ENCODE results near the gene RHOBTB3.

RHOBTB3 gene

GRCh38 chr5:95760273-95761191, 29.4 kb downstream of the RHOBTB3 start:
- FAIRE-seq (peak; percentile 93), DNase-seq (ENCODE audit: insufficient read length) (peak; percentile 11)
- no peak for TF ChIP-seq POLR2A (IDR thresholded peaks at IDR 0.05; ENCODE audit: low read depth, low read length)
- TF ChIP-seq POLR2AphosphoS5 (IDR thresholded peaks at IDR 0.05; ENCODE audit: low read depth, low read length): no peak
- TF ChIP-seq TAF1 (IDR thresholded peaks at IDR 0.05; ENCODE audit: borderline replicate concordance, low read depth, low read length): no peak

GRCh38 chr5:95761771-95762651, 30.9 kb downstream of the RHOBTB3 start:
- FAIRE-seq (peak; percentile 74), DNase-seq (ENCODE audit: insufficient read length) (no peak)
- no peak for TF ChIP-seq POLR2AphosphoS5 (IDR thresholded peaks at IDR 0.05; ENCODE audit: low read depth, low read length)
- TF ChIP-seq POLR2A (IDR thresholded peaks at IDR 0.05; ENCODE audit: low read depth, low read length): no peak
- TF ChIP-seq TAF1 (IDR thresholded peaks at IDR 0.05; ENCODE audit: borderline replicate concordance, low read depth, low read length): no peak

GRCh38 chr5:95762652-95763041, 31.5 kb downstream of the RHOBTB3 start:
- TF ChIP-seq POLR2AphosphoS5 (IDR thresholded peaks at IDR 0.05; ENCODE audit: low read depth, low read length) (no peak), TAF1 (IDR thresholded peaks at IDR 0.05; ENCODE audit: borderline replicate concordance, low read depth, low read length) (no peak), POLR2A (IDR thresholded peaks at IDR 0.05; ENCODE audit: low read depth, low read length) (no peak)
- DNase-seq (ENCODE audit: insufficient read length) (no peak), FAIRE-seq (no peak)

GRCh38 chr5:95763941-95764340, 32.8 kb downstream of the RHOBTB3 start:
- no peak for TF ChIP-seq TAF1 (IDR thresholded peaks at IDR 0.05; ENCODE audit: borderline replicate concordance, low read depth, low read length)
- no peak for TF ChIP-seq POLR2AphosphoS5 (IDR thresholded peaks at IDR 0.05; ENCODE audit: low read depth, low read length)
- no peak for TF ChIP-seq POLR2A (IDR thresholded peaks at IDR 0.05; ENCODE audit: low read depth, low read length)
- FAIRE-seq (no peak), DNase-seq (ENCODE audit: insufficient read length) (no peak)

- TF ChIP-seq POLR2AphosphoS5 (IDR thresholded peaks at IDR 0.05; ENCODE audit: low read depth, low read length) (no peak), POLR2A (IDR thresholded peaks at IDR 0.05; ENCODE audit: low read depth, low read length) (no peak), TAF1 (IDR thresholded peaks at IDR 0.05; ENCODE audit: borderline replicate concordance, low read depth, low read length) (no peak)
Measured at GRCh38 chr5:95768731-95769130, 37.6 kb downstream of the RHOBTB3 start.

GRCh38 chr5:95770830-95771708, 39.9 kb downstream of the RHOBTB3 start:
- TF ChIP-seq TAF1 (IDR thresholded peaks at IDR 0.05; ENCODE audit: borderline replicate concordance, low read depth, low read length) (no peak), POLR2A (IDR thresholded peaks at IDR 0.05; ENCODE audit: low read depth, low read length) (no peak), POLR2AphosphoS5 (IDR thresholded peaks at IDR 0.05; ENCODE audit: low read depth, low read length) (no peak)
- FAIRE-seq (no peak), DNase-seq (ENCODE audit: insufficient read length) (no peak)

More at GRCh38 chr5:95768731-95769130, 37.6 kb downstream of the RHOBTB3 start:
- FAIRE-seq (peak; percentile 40), DNase-seq (ENCODE audit: insufficient read length) (no peak)

- FAIRE-seq (no peak), DNase-seq (ENCODE audit: insufficient read length) (no peak)
- TF ChIP-seq POLR2AphosphoS5 (IDR thresholded peaks at IDR 0.05; ENCODE audit: low read depth, low read length): no peak
Measured at GRCh38 chr5:95771892-95772291, 40.8 kb downstream of the RHOBTB3 start.

- FAIRE-seq (peak; percentile 17), DNase-seq (ENCODE audit: insufficient read length) (no peak)
- TF ChIP-seq TAF1 (IDR thresholded peaks at IDR 0.05; ENCODE audit: borderline replicate concordance, low read depth, low read length) (no peak), POLR2A (IDR thresholded peaks at IDR 0.05; ENCODE audit: low read depth, low read length) (no peak), POLR2AphosphoS5 (IDR thresholded peaks at IDR 0.05; ENCODE audit: low read depth, low read length) (no peak)
Measured at GRCh38 chr5:95773335-95774059, 42.4 kb downstream of the RHOBTB3 start.

- DNase-seq (ENCODE audit: insufficient read length): no peak
- no peak for FAIRE-seq
- TF ChIP-seq POLR2A (IDR thresholded peaks at IDR 0.05; ENCODE audit: low read depth, low read length) (no peak), TAF1 (IDR thresholded peaks at IDR 0.05; ENCODE audit: borderline replicate concordance, low read depth, low read length) (no peak), POLR2AphosphoS5 (IDR thresholded peaks at IDR 0.05; ENCODE audit: low read depth, low read length) (no peak)
Measured at GRCh38 chr5:95777441-95777840, 46.3 kb downstream of the RHOBTB3 start.

GRCh38 chr5:95778713-95779436, 47.7 kb downstream of the RHOBTB3 start:
- FAIRE-seq (no peak), DNase-seq (ENCODE audit: insufficient read length) (no peak)

More at GRCh38 chr5:95778713-95779436, 47.7 kb downstream of the RHOBTB3 start:
- TF ChIP-seq POLR2AphosphoS5 (IDR thresholded peaks at IDR 0.05; ENCODE audit: low read depth, low read length) (no peak), POLR2A (IDR thresholded peaks at IDR 0.05; ENCODE audit: low read depth, low read length) (no peak), TAF1 (IDR thresholded peaks at IDR 0.05; ENCODE audit: borderline replicate concordance, low read depth, low read length) (no peak)
